Left ventricle myocardium inferior (tissue), 1 donor: ENCODE measurements around the gene CD63. TPM values are rescaled to one million over a fixed set of nuclear protein-coding genes. Genes with fewer than 3 reads are reported as not detected.

Experiments
- DNase-seq: peaks from one replicate; pipeline ENCODE4 v3.0.0-alpha.2; 2020
- H3K27ac ChIP-seq: fragments of 200-600 bp; replicated peaks from 2 replicates; pipeline ENCODE4 v1.8.0; 2021
- H3K27me3 ChIP-seq: fragments of 200-600 bp; 2 replicates; pipeline ENCODE4 v1.8.0; 2021; ENCODE audit warnings: low read depth
- H3K36me3 ChIP-seq: fragments of 200-600 bp; 2 replicates; pipeline ENCODE4 v1.8.0; 2021
- H3K4me1 ChIP-seq: fragments of 200-600 bp; 2 replicates; pipeline ENCODE4 v1.8.0; 2021
- H3K4me3 ChIP-seq: fragments of 200-600 bp; 2 replicates; pipeline ENCODE4 v1.8.0; 2021; ENCODE audit warnings: mild to moderate bottlenecking, moderate library complexity
- H3K9me3 ChIP-seq: fragments of 200-600 bp; replicated peaks from 2 replicates; pipeline ENCODE4 v1.8.0; 2021
- CTCF ChIP-seq: fragments of 200-600 bp; IDR thresholded peaks from 2 replicates; pipeline ENCODE4 v1.8.0; 2021; ENCODE audit warnings: antibody characterized with exemption, mild to moderate bottlenecking, borderline replicate concordance
- intact Hi-C: fragments of 100-400 bp; cut with micrococcal nuclease; formaldehyde crosslinking; loops from one replicate; pipeline ENCODE4 v1.11.0; 2022
- total RNA-seq: library from RNA; stranded (reverse); fragmentation: NEBNext Ultra II Directional; extraction: Animal tissue kit (Norgen Biotek cat#: 25700); gene quantifications from one replicate; pipeline ENCODE4 v1.2.1, GENCODE V29; 2021
- donor health status: DM: no; HTN: yes; CAD: no; lungs with severe emphysema.

The CD63 gene
- total RNA-seq, 1 donor from 2014 or later, result 705 TPM

- no peak for TF ChIP-seq CTCF
- no peak for DNase-seq
- Histone ChIP-seq H3K4me1 (peaks cover 37% of the 10 kb centered on the region), H3K4me3 (no peak overlapping the region), H3K36me3 (no peaks in the 10 kb centered on the region), H3K27ac (no peak overlapping the region), H3K9me3 (no peaks in the 10 kb centered on the region), H3K27me3 (no peaks in the 10 kb centered on the region)
- intact Hi-C loops, result no loop called here
Observed at GRCh38 chr12:55733858-55734257, 5.0 kb upstream of the CD63 start.

- Histone ChIP-seq H3K27ac (no peak overlapping the region), H3K27me3 (no peaks in the 10 kb centered on the region), H3K36me3 (no peaks in the 10 kb centered on the region), H3K4me1 (peaks cover 38% of the 10 kb centered on the region), H3K9me3 (no peaks in the 10 kb centered on the region), H3K4me3 (no peak overlapping the region)
- TF ChIP-seq CTCF, result no peak
- no peak for DNase-seq
- intact Hi-C loops, result no loop called here
Observed at GRCh38 chr12:55733021-55733555, 4.3 kb upstream of the CD63 start.

DNA sequence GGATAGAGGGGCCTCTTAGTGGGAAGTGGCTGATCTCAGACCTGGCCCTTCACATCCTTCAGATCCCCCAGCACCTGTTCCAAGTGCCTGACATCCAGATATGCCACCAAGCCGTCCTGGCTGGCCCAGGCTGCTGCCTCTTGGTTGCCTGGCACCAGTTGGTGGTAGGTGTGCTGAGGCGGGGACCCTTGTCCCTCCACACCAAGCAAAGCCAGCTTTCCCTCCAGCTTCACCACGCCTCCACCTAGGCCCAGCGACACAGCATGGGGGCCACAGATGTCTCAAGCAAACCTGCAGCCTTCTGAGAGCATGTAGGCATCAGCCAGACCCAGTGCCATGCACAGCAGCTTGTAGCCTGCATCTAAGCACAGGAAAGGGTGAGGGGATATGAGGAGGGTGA is 3.5 kb upstream of the CD63 start:
- Histone ChIP-seq H3K27me3 (no peaks in the 10 kb centered on the region), H3K9me3 (no peaks in the 10 kb centered on the region), H3K36me3 (peaks cover 2% of the 10 kb centered on the region), H3K4me1 (peaks cover 38% of the 10 kb centered on the region), H3K4me3 (no peak overlapping the region), H3K27ac (no peak overlapping the region)
- TF ChIP-seq CTCF, result no peak
- intact Hi-C loops, result no loop called here
- no peak for DNase-seq

GRCh38 chr12:55729819-55730818 is 1.3 kb upstream of the CD63 start:
- no peak for TF ChIP-seq CTCF

DNA sequence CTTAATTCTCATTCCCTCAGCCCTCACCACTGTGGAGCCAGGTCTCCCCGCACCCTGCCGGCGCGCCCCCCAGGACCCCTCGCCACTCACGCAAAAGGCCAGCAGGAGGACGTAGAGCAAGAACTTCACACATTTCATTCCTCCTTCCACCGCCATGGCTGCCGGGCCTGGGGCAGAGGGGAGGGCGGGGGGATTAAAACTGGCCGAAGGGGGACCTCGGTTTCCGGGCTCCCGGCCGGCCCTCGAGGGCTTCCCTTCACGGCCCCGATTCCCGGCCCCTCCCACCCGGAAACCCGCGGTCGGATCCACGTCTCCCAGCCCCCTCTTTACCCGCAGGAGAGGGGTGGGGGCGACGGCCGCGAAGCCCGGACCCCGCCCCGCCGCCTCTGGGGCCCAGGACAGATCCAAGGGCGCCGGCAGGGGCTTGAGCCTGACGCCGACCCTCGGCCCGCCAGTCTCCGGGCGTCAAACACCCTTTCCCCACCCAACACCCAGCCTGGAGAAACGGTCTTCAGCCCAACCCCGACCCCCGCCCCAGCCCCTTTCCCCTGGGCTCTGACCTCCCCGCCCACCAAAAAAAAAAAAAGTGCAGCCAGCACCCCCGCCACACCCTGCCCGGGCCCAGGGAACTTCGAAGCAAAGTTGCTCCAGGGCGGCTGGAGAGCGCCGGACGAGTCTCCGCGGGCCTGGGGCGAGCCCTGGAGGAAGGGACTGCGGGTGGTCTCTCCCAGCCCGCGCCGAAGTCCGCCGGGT is 447 bp downstream of the CD63 start:
- no peak for TF ChIP-seq CTCF
- DNase-seq, result peak; percentile 87
- Histone ChIP-seq H3K27me3 (no peaks in the 10 kb centered on the region), H3K4me3 (peak overlapping the region; percentile 91), H3K36me3 (peaks cover 36% of the 10 kb centered on the region), H3K27ac (peak overlapping the region; percentile 98), H3K4me1 (peaks cover 69% of the 10 kb centered on the region), H3K9me3 (no peaks in the 10 kb centered on the region)
- intact Hi-C loops, result no loop called here

More at GRCh38 chr12:55729819-55730818, 1.3 kb upstream of the CD63 start:
- Histone ChIP-seq H3K9me3 (no peaks in the 10 kb centered on the region), H3K4me1 (peaks cover 52% of the 10 kb centered on the region), H3K27ac (peak overlapping the region; percentile 98), H3K4me3 (peak overlapping the region; percentile 91), H3K27me3 (no peaks in the 10 kb centered on the region), H3K36me3 (peaks cover 23% of the 10 kb centered on the region)
- intact Hi-C loops, result no loop called here
- DNase-seq, result no peak
